Erythroblast (primary cell): ENCODE results near the gene PRR33.

ENCODE experiments used
- GATA1 ChIP-seq: IDR thresholded peaks from 2 replicates; pipeline ENCODE4 v1.6.1; 2011; ENCODE audit warnings: low read depth, mild to moderate bottlenecking, control low read depth, low read length, moderate library complexity
- POLR2A ChIP-seq: IDR thresholded peaks from 2 replicates; pipeline ENCODE4 v1.6.1; 2011; ENCODE audit warnings: mild to moderate bottlenecking, low read length

DNA sequence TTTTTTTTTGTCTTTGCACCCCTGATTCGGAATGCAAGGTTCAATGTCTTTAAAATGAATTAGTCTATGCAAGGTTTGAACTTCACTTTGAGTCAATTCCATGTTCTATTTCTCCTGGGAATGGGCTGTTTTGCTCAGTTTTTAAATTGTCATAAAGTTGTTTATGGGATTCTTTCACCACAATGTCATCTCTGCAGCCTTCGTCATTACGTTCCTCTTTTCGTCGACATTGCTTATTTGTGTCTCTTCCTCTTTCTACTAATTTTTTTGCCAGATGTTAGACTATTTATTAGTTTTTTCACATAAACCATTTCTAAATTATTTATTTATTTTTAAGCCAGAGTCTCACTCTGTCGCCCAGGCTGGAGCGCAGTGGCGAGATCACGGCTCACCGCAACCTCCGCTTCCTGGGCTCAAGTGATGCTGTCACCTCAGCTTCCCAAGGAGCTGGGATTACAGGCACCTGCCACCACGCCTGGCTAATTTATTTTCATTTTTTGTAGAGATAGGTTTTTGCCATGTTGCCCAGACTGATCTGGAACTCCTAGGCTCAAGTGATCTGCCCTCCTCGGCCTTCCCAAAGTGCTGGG lies 20.7 kb upstream of the PRR33 start:
- TF ChIP-seq POLR2A: no peak
- no peak for TF ChIP-seq GATA1
